Stimulated activated CD4-positive, alpha-beta T cell treated with anti-CD3 and anti-CD28 coated beads, Interleukin-2, amount 100 ng/mL, for 4 hours (primary cell): ENCODE results near the gene CDH4.
"Not testable (repeated sequence)": the region's sequence is repeated elsewhere in the genome, so short reads cannot be mapped to it uniquely, and the experiment has no call there.

Source experiments
- DNase-seq: peaks from one replicate; pipeline ENCODE4 v3.0.0-alpha.2; 2020; ENCODE audit warnings: low read depth

Gene CDH4

GRCh38 chr20:61439251-61439650, 187.2 kb downstream of the CDH4 start:
- DNase-seq: no peak

- no peak for DNase-seq
These were observed 188.5 kb downstream of the CDH4 start for GRCh38 chr20:61440548-61441055.

GRCh38 chr20:61441537-61441936, 189.5 kb downstream of the CDH4 start:
- no peak for DNase-seq

- no peak for DNase-seq
These were observed 190.1 kb downstream of the CDH4 start for GRCh38 chr20:61442075-61442670.

- DNase-seq: no peak
These were observed 190.7 kb downstream of the CDH4 start for GRCh38 chr20:61442718-61443117.

- no peak for DNase-seq
These were observed 191.5 kb downstream of the CDH4 start for GRCh38 chr20:61443443-61444126.

GRCh38 chr20:61444637-61445036, 192.6 kb downstream of the CDH4 start:
- DNase-seq: no peak

- DNase-seq: no peak
These were observed 193.1 kb downstream of the CDH4 start for GRCh38 chr20:61445138-61445537.

GRCh38 chr20:61445741-61446140, 193.7 kb downstream of the CDH4 start:
- DNase-seq: no peak

GRCh38 chr20:61447952-61448351, 195.9 kb downstream of the CDH4 start:
- DNase-seq: no peak

- DNase-seq: no peak
These were observed 196.3 kb downstream of the CDH4 start for GRCh38 chr20:61448386-61448785.

- no peak for DNase-seq
These were observed 197.1 kb downstream of the CDH4 start for GRCh38 chr20:61449057-61449609.

- no peak for DNase-seq
These were observed 197.9 kb downstream of the CDH4 start for GRCh38 chr20:61449916-61450315.

- DNase-seq: no peak
These were observed 198.5 kb downstream of the CDH4 start for GRCh38 chr20:61450549-61450948.

- no peak for DNase-seq
These were observed 198.9 kb downstream of the CDH4 start for GRCh38 chr20:61451009-61451408.

GRCh38 chr20:61451953-61452352, 199.9 kb downstream of the CDH4 start:
- DNase-seq: no peak

- no peak for DNase-seq
These were observed 201.2 kb downstream of the CDH4 start for GRCh38 chr20:61453219-61453618.

GRCh38 chr20:61453623-61454022, 201.6 kb downstream of the CDH4 start:
- DNase-seq: not testable (repeated sequence)

- no peak for DNase-seq
These were observed 202.0 kb downstream of the CDH4 start for GRCh38 chr20:61454053-61454452.

GRCh38 chr20:61455508-61456215, 203.6 kb downstream of the CDH4 start:
- DNase-seq: no peak

GRCh38 chr20:61457725-61458124, 205.7 kb downstream of the CDH4 start:
- DNase-seq: no peak

GRCh38 chr20:61458146-61458746, 206.2 kb downstream of the CDH4 start:
- DNase-seq: no peak
